GM12872 (cell line): Measurements from ENCODE around the gene ZBTB6.

Source experiments
- TF ChIP-seq, protein P1 (sequence below): IDR thresholded peaks from 3 replicates; pipeline ENCODE4 v1.5.1; 2011; ENCODE audit warnings: low read depth, mild to moderate bottlenecking, low read length, moderate library complexity; ENCODE audit not compliant: insufficient read depth

The ZBTB6 gene

DNA sequence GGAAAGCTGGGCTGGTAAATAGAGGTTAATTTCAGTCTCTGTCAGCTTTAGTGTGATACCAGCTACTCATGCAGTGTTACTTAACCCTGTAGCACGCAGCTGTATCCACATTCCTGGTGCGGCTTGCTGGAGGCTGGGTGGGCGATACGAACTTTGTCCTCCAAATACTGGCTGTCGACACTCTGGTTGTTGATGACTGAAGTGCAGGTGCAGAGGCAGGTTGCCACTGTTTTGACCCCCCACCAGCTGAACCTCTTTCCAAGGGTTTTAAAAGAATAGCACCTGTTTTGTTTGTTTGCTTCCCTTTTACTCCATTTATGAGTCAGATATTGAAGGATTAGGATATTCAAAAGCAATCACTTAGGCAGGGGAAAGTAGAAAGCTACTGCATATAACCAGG lies 23.3 kb upstream of the ZBTB6 start:
- TF ChIP-seq, protein P1, sequence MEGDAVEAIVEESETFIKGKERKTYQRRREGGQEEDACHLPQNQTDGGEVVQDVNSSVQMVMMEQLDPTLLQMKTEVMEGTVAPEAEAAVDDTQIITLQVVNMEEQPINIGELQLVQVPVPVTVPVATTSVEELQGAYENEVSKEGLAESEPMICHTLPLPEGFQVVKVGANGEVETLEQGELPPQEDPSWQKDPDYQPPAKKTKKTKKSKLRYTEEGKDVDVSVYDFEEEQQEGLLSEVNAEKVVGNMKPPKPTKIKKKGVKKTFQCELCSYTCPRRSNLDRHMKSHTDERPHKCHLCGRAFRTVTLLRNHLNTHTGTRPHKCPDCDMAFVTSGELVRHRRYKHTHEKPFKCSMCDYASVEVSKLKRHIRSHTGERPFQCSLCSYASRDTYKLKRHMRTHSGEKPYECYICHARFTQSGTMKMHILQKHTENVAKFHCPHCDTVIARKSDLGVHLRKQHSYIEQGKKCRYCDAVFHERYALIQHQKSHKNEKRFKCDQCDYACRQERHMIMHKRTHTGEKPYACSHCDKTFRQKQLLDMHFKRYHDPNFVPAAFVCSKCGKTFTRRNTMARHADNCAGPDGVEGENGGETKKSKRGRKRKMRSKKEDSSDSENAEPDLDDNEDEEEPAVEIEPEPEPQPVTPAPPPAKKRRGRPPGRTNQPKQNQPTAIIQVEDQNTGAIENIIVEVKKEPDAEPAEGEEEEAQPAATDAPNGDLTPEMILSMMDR: no peak

DNA sequence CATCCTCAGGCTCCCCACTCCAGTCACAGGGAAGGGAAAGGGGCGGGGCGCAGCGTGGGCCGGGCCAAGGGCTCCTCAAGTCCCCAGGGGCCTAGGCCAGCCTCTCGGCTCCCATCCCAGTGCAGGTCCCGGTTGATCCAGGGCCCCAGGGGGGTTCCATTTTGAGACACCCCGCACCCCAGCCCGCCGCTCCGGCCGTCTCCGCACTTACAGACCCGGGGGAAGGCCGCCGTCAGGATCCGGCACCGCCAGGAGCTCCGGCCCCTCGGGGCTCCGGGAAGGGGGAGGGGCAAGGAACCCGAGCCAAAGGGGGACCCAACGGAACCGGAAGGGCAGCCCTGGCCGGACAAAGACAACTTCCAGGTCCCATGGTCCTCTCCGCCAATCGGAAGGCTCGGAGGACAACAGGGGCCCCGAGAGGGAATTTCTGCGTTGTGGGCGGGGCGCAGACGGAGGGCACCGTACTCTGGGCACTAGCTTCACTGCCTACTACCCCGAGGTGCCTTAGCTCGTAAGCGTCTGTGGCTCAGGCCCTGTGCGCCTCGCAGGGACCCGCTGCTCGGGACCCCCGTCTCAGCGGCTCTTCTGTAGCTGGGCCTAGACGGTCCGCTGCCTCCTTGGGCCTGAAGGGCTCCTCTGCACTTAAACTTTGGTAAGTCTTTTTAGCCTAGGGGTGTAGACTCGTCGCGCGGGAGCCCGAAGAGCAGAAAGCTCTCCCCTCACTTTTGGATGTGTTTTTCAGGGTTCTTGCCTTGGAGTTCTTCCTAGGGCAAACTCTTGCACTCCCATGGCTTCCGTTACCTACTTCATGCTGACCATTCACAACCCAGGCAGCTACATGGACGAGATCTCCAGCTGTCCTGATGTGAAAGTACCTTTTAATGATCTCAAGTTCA lies 18.4 kb upstream of the ZBTB6 start, which contains the start of gene ZBTB26:
TSS of gene ZBTB26 (minus strand) at position 287 of the 896 bp plus-strand sequence. CDS start 11,578 bp downstream, outside the sequence.
- TF ChIP-seq, protein P1: no peak

DNA sequence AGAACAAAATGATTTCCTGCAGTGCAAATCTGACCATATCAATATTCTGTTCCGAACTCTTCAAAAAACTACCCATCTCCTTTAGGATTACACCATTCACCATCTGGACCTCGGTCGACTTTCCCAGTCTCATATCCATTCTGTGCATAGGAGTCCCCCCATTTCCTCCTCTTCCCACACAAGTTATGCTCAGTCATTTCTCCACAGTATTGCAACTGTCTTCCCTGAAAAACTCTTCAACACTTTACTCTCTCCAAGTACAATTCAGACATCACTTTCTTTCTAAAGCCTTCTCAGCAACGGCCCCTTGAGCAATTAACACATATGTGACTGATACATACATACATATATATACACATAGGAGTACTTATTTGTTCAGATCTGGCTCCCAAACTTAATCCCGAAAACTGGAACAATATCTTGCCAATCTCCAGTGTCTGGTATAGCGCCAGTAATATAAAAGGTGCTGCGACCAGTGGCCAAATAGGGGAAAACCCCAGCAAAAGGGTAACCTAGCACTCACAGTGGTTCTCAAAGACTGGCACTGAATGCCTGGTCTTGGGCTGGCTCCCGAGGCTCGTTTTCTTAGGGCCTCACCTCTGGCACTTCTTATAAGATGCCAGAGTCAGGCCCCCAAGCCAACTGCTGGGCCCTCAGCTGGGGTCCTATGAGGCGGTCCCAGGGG lies 17.6 kb upstream of the ZBTB6 start:
- TF ChIP-seq, protein P1: no peak

DNA sequence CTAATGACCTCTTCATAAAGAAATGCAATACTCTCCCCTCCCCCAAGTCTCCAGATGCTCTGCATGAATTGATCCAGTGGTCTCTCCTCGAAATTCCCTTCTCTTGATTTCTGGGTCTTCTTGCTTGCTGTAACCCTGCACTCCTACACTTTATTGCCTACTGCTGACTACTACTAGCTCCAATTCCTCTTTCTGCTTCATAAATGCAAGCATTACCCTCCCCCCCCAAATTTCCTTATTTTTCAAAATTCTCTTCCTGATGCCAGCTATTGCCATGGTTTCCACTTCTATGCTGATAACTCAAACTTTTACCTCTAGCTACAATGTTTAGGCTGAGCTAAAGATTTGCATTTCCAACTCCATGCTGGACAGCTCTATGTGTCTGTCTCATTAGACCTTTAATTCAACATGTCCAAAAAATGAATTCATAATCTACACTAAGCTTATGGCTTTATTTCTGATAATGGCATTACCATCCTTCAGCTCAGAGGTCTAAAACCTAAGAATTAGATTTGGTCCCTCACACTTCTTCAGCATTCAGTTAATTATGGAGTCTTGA lies 16.8 kb upstream of the ZBTB6 start:
- TF ChIP-seq, protein P1: no peak

DNA sequence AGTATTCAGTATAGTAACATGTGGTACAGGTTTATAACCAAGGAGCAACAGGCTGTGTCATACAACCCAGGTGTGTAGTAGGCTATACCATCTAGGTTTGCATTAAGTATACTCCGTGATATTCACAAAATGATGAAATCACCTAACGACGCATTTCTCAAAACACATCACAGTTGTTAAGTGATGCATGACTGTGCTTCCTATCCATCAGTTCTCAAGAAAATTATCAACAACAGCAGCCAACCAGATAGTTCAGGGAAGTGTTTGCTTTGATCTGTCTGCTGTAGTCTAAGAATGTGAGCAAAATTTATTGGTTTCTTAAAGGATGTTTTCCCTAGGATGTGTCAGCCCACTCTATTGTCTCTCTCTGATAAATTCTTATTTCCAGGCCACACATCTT lies 10.8 kb upstream of the ZBTB6 start:
- TF ChIP-seq, protein P1: no peak

DNA sequence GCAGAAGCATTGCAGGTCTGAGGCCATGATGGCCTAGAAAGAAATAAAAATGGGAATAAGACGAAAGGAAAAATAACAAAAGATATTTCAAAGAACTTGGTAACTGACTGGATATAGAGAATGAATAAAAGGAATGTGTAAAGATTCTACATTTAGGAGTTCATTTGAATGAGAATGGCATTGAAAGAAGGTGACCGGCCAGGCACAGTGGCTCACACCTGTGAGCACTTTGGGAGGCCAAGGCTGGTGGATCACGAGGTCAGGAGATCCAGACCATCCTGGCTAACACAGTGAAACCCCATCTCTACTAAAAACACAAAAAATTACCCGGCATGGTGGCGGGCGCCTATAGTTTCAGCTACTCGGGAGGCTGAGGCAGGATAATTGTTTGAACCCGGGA lies 9.6 kb upstream of the ZBTB6 start:
- TF ChIP-seq, protein P1: no peak

DNA sequence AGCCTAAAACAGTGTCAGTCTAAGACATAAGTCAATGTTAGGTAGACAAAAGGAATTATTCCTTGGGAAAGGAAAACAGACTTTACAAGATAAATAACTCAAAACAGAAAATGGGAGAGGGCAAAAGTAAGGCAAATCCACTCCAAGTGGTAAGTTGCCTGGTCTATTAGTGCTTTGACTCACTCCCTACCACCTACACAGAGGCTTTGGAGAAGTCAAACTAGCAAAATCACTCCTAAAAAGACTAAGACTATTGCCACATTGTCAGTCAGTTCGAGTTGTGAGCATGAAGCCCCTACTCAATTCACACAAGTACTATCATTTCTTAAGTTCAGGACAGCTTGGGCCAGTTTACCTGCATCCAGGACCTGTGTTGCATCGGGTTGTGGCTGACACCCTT lies 5.2 kb upstream of the ZBTB6 start:
- TF ChIP-seq, protein P1: no peak
